HCT116 (cell line): Measurements from ENCODE around the gene CS. TPM values are rescaled to one million over a fixed set of nuclear protein-coding genes. Genes with fewer than 3 reads are reported as not detected.
A peak's percentile ranks its signal among the peaks of the same experiment; 100 is the strongest.

Experiments used
- ATAC-seq: fragments of 200-7000 bp; cut with Tn5 transposase; 2 replicates; pipeline ENCODE4 v1.9.1; 2020; ENCODE audit warnings: mild to moderate bottlenecking, moderate library complexity
- BruUV-seq: library from RNA; stranded (reverse); fragments of 400-500 nt; replicated peaks from 2 replicates; lab custom pipeline; 2021; lab: Mats Ljungman, UMichigan
- CTCF ChIA-PET: fragments of 300-600 bp; sonication (Branson Sonifier 250); formaldehyde crosslinking; loops from one replicate; lab custom pipeline; 2021; ENCODE audit warnings: antibody characterized with exemption; lab: Charles Lee
- POLR2A ChIA-PET: fragments of 300-600, 350-600 bp; sonication (Branson Sonifier 250); formaldehyde crosslinking; loops from one replicate; lab custom pipeline; 2021; ENCODE audit warnings: antibody characterized with exemption; lab: Charles Lee
- RAD21 ChIA-PET, 2 experiments: fragments of 300-600 bp; sonication (Branson Sonifier 250); formaldehyde crosslinking; loops; one replicate each; lab custom pipeline; 2023; ENCODE audit warnings: low total read pairs in 2 of 2; ENCODE audit not compliant: uncharacterized antibody in 2 of 2, unreplicated experiment in 2 of 2, low non-redundant PET in 1 of 2; lab: Charles Lee
- DNase-seq: peaks from one replicate; pipeline ENCODE4 v3.0.0-alpha.2; 2010; ENCODE audit warnings: low read depth, low spot score
- H2AFZ ChIP-seq: fragments of 200-600 bp; shearing (Covaris generic), sonication (generic); 2 replicates; pipeline ENCODE4 v1.6.1; 2017; ENCODE audit warnings: low read depth, mixed run types, mixed read lengths, antibody characterized with exemption, low read length; ENCODE audit not compliant: poor library complexity, severe bottlenecking
- H3K27ac ChIP-seq: 2 replicates; pipeline ENCODE4 v1.5.1; 2012; ENCODE audit warnings: low read depth, low read length
- H3K27me3 ChIP-seq: fragments of 200-600 bp; sonication (generic); 2 replicates; pipeline ENCODE4 v1.6.1; 2016; ENCODE audit warnings: mixed run types, low read length, mixed read lengths; ENCODE audit not compliant: insufficient read depth
- H3K36me3 ChIP-seq, 2 experiments: fragments of 200-500 bp in 1 of 2; fragments of 200-600 bp in 1 of 2; sonication (Bioruptor generic) in 1 of 2; sonication (generic) in 1 of 2; 2 replicates each; pipeline versions ENCODE4 v1.5.1 to v1.6.1; 2014 to 2016; ENCODE audit warnings: low read length in 2 of 2, inconsistent platforms in 1 of 2, mixed read lengths in 1 of 2, mixed run types in 1 of 2; ENCODE audit not compliant: insufficient read depth in 2 of 2, control insufficient read depth in 1 of 2
- H3K4me1 ChIP-seq, 2 experiments: fragments of 200-600 bp in 1 of 2; sonication (generic) in 1 of 2; 2 replicates each; pipeline versions ENCODE4 v1.5.1 to v1.6.1; 2012 to 2017; ENCODE audit warnings: low read length in 2 of 2, inconsistent platforms in 1 of 2, mild to moderate bottlenecking in 1 of 2, mixed read lengths in 1 of 2, mixed run types in 1 of 2, moderate library complexity in 1 of 2; ENCODE audit not compliant: insufficient read depth in 2 of 2, control insufficient read depth in 1 of 2
- H3K4me2 ChIP-seq: fragments of 200-600 bp; sonication (generic); 2 replicates; pipeline ENCODE4 v1.6.1; 2017; ENCODE audit warnings: mixed run types, low read length, mixed read lengths
- H3K4me3 ChIP-seq, 2 experiments: fragments of 200-600 bp in 1 of 2; sonication (generic) in 1 of 2; replicated peaks in 1 of 2; 2 replicates each; pipeline ENCODE4 v1.5.1; 2011 to 2016; ENCODE audit warnings: low read length in 2 of 2, control low read depth in 1 of 2, low read depth in 1 of 2, mild to moderate bottlenecking in 1 of 2, mixed read lengths in 1 of 2, mixed run types in 1 of 2
- H3K79me2 ChIP-seq: fragments of 200-600 bp; sonication (generic); 2 replicates; pipeline ENCODE4 v1.6.1; 2017; ENCODE audit warnings: mild to moderate bottlenecking, mixed run types, low read length, moderate library complexity, mixed read lengths; ENCODE audit not compliant: insufficient read depth
- H3K9ac ChIP-seq: fragments of 200-600 bp; sonication (generic); 2 replicates; pipeline ENCODE4 v1.6.1; 2016; ENCODE audit warnings: low read length, mixed read lengths
- H3K9me2 ChIP-seq: fragments of 200-600 bp; sonication (generic), shearing (Covaris generic); 2 replicates; pipeline ENCODE4 v1.6.1; 2017; ENCODE audit warnings: mixed run types, mild to moderate bottlenecking, moderate library complexity; ENCODE audit not compliant: insufficient read depth
- H3K9me3 ChIP-seq, 2 experiments: fragments of 200-500 bp in 1 of 2; fragments of 200-600 bp in 1 of 2; sonication (Bioruptor generic) in 1 of 2; sonication (generic) in 1 of 2; 2 replicates each; pipeline ENCODE4 v1.6.1; 2014 to 2017; ENCODE audit warnings: low read length in 2 of 2, mixed read lengths in 2 of 2, inconsistent platforms in 1 of 2, low read depth in 1 of 2, mild to moderate bottlenecking in 1 of 2, mixed run types in 1 of 2, moderate library complexity in 1 of 2; ENCODE audit not compliant: control insufficient read depth in 1 of 2, insufficient read depth in 1 of 2
- H4K20me1 ChIP-seq: fragments of 200-600 bp; sonication (generic), shearing (Covaris generic); 2 replicates; pipeline ENCODE4 v1.6.1; 2017; ENCODE audit warnings: mixed run types, mild to moderate bottlenecking, moderate library complexity; ENCODE audit not compliant: insufficient read depth
- CBX3 ChIP-seq: IDR thresholded peaks from 2 replicates; pipeline ENCODE4 v1.6.1; 2012; ENCODE audit warnings: low read depth
- EGR1 ChIP-seq: IDR thresholded peaks from 2 replicates; pipeline ENCODE4 v1.6.1; 2012; ENCODE audit warnings: low read depth
- ELF1 ChIP-seq: IDR thresholded peaks from 2 replicates; pipeline ENCODE4 v1.6.1; 2012; ENCODE audit warnings: low read depth, borderline replicate concordance
- EZH2phosphoT487 ChIP-seq: fragments of 200-600 bp; IDR thresholded peaks from 2 replicates; pipeline ENCODE4 v1.6.1; 2018; ENCODE audit warnings: antibody characterized with exemption, borderline replicate concordance
- MAX ChIP-seq: IDR thresholded peaks from 2 replicates; pipeline ENCODE4 v1.6.1; 2012
- POLR2A ChIP-seq: IDR thresholded peaks from 2 replicates; pipeline ENCODE4 v1.7.0; 2011; ENCODE audit warnings: borderline replicate concordance; ENCODE audit not compliant: insufficient read depth, insufficient read length; ENCODE audit errors: extremely low read depth
- POLR2AphosphoS5 ChIP-seq: IDR thresholded peaks from 2 replicates; pipeline ENCODE4 v1.6.1; 2011; ENCODE audit warnings: mild to moderate bottlenecking, low read depth, low read length, moderate library complexity
- RAD21 ChIP-seq: IDR thresholded peaks from 2 replicates; pipeline ENCODE4 v1.6.1; 2012; ENCODE audit warnings: low read depth, mild to moderate bottlenecking
- SP1 ChIP-seq: IDR thresholded peaks from 2 replicates; pipeline ENCODE4 v1.6.1; 2012; ENCODE audit warnings: low read depth
- TCF7L2 ChIP-seq: IDR thresholded peaks from 2 replicates; pipeline ENCODE4 v1.7.0; 2011; ENCODE audit warnings: borderline replicate concordance, inconsistent platforms; ENCODE audit not compliant: insufficient read depth, insufficient read length; ENCODE audit errors: extremely low read depth
- YY1 ChIP-seq: IDR thresholded peaks from 2 replicates; pipeline ENCODE4 v1.6.1; 2011; ENCODE audit warnings: low read length, low read depth, moderate library complexity, mild to moderate bottlenecking; ENCODE audit not compliant: insufficient replicate concordance; ENCODE audit errors: extremely low read depth
- ZFX ChIP-seq: fragments of 450-650 bp; IDR thresholded peaks from 2 replicates; pipeline ENCODE4 v1.6.1; 2017
- ZNF274 ChIP-seq: fragments of 200-500 bp; sonication (Bioruptor generic); IDR thresholded peaks from 2 replicates; pipeline ENCODE4 v1.6.1; 2014; ENCODE audit warnings: mild to moderate bottlenecking, low read depth, low read length, inconsistent platforms
- intact Hi-C: fragments of 100-400 bp; cut with micrococcal nuclease; formaldehyde crosslinking; loops from 2 replicates; pipeline ENCODE4 v1.10.0; 2022
- total RNA-seq: library from RNA; stranded (reverse); gene quantifications from one replicate; pipeline ENCODE4 v1.2.1, GENCODE V29; 2021; ENCODE audit not compliant: unreplicated experiment
- TF ChIP-seq, protein P1 (sequence below): IDR thresholded peaks from 2 replicates; pipeline ENCODE4 v1.6.1; 2012; ENCODE audit warnings: low read depth
- TF ChIP-seq, protein P2 (sequence below), 3 experiments: fragments of 200-600 bp in 1 of 3; sonication (generic) in 1 of 3; IDR thresholded peaks in 2 of 3; conservative IDR thresholded peaks in 1 of 3; 2 replicates each; pipeline ENCODE4 v1.5.1; 2012 to 2017; ENCODE audit warnings: low read depth in 2 of 3, low read length in 2 of 3, antibody characterized with exemption in 1 of 3, borderline replicate concordance in 1 of 3, control low read depth in 1 of 3, mild to moderate bottlenecking in 1 of 3, mixed read lengths in 1 of 3, mixed run types in 1 of 3, moderate library complexity in 1 of 3; ENCODE audit not compliant: insufficient read depth in 1 of 3
- TF ChIP-seq, protein P3 (sequence below): IDR thresholded peaks from 2 replicates; pipeline ENCODE4 v1.6.1; 2011; ENCODE audit warnings: mild to moderate bottlenecking, low read length, moderate library complexity; ENCODE audit not compliant: insufficient replicate concordance; ENCODE audit errors: extremely low read depth

The CS gene
- total RNA-seq, 1 experiment from 2014 or later, result 270 TPM

DNA sequence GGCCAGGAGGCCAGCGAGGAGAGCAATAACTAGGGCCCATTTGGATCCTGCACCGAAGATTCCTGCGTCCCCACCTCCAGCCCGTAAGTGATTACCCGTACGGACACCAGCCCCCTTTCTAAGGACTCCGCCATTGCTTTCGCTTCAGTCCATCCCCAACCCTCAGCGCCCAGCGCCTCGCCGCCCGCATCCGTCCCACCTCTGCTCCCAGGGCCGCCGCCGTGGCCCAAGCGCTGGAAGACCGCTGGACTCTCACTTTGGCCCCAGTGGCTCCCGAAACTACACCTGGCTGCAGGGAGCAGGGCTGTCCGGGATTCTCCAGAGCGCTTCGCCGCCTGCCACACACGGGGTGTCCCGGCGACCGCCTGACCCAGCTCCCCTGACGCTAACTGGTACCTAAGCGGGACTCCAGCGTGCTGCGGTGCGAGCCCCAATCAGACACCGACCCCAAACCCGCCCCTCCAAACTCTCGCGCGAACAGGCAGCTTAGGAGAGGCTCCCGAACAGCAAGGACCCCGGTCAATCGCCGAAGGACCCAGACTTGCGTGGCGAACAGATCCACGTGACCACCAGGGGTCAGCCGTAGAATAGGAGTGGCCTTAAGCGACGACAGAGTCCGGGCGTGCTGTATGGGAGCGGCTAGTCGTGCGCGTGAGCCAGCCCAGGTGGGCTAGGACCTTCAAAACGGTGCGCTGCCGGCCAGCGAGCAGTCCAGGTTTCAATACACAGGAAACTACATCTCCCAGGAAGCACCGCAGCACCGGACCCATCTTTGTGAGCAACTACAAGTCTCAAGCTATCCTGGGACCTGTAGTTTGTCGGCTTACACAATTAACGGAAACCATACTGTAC, 15.7 kb upstream of the CS start, which contains the start of gene CNPY2:
Gene CNPY2, minus strand, starts transcription at position 367 of the 852 bp plus-strand sequence. CDS start 771 bp downstream, outside the sequence.
- ChIA-PET CTCF (interaction anchor here (0.6 to 2.7 kb wide), 9 partner anchors 17 to 321 kb away, joined by 3 to 17 read pairs (median 5); partner anchors contain the start of genes COQ10A, PAN2 and STAT2), POLR2A (interaction anchor here (0.9 to 1.7 kb wide), 7 partner anchors 17 to 148 kb away, joined by 3 to 15 read pairs (median 4); partner anchors contain the start of genes PAN2, RNF41 and STAT2), RAD21 (interaction anchor here in 1 of 2 experiments (0.9 to 1.5 kb wide), 2 partner anchors 44 to 148 kb away, joined by 3 to 7 read pairs; partner anchors contain the start of gene STAT2)
- Histone ChIP-seq H2AFZ (no peak within 1 kb of the TSS), H3K27ac (peak within 1 kb of the TSS; percentile 79), H3K27me3 (no peaks in the 10 kb centered on the region), H3K9me3 (no peaks in the 10 kb centered on the region), H3K9ac (peak within 1 kb of the TSS; percentile 97), H3K36me3 (peaks cover 6 to 9% of the 10 kb centered on the region in 2 experiments; a peak in 3 of 4 replicates), H4K20me1 (no peaks in the 10 kb centered on the region), H3K79me2 (peaks cover 19% of the 10 kb centered on the region), H3K4me1 (peaks cover 6 to 16% of the 10 kb centered on the region in 2 experiments; a peak in 3 of 4 replicates), H3K4me2 (peak within 1 kb of the TSS; percentile 95), H3K4me3 (peak within 1 kb of the TSS; percentile 95 to 99), H3K9me2 (no peaks in the 10 kb centered on the region)
- ATAC-seq (peak; percentile 92), DNase-seq (peak; percentile 99)
- intact Hi-C loops, result loop anchor here (1.0 to 5.0 kb wide), 2 partner anchors 16 to 146 kb away; partner anchors contain the start of gene CS
- BruUV-seq, result no TSS peak
- TF ChIP-seq, protein P1, sequence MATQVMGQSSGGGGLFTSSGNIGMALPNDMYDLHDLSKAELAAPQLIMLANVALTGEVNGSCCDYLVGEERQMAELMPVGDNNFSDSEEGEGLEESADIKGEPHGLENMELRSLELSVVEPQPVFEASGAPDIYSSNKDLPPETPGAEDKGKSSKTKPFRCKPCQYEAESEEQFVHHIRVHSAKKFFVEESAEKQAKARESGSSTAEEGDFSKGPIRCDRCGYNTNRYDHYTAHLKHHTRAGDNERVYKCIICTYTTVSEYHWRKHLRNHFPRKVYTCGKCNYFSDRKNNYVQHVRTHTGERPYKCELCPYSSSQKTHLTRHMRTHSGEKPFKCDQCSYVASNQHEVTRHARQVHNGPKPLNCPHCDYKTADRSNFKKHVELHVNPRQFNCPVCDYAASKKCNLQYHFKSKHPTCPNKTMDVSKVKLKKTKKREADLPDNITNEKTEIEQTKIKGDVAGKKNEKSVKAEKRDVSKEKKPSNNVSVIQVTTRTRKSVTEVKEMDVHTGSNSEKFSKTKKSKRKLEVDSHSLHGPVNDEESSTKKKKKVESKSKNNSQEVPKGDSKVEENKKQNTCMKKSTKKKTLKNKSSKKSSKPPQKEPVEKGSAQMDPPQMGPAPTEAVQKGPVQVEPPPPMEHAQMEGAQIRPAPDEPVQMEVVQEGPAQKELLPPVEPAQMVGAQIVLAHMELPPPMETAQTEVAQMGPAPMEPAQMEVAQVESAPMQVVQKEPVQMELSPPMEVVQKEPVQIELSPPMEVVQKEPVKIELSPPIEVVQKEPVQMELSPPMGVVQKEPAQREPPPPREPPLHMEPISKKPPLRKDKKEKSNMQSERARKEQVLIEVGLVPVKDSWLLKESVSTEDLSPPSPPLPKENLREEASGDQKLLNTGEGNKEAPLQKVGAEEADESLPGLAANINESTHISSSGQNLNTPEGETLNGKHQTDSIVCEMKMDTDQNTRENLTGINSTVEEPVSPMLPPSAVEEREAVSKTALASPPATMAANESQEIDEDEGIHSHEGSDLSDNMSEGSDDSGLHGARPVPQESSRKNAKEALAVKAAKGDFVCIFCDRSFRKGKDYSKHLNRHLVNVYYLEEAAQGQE, result no peak
- TF ChIP-seq POLR2AphosphoS5, result peak; percentile 87
- TF ChIP-seq ELF1, result no peak
- no peak for TF ChIP-seq CBX3
- peak; percentile 67 for TF ChIP-seq YY1
- TF ChIP-seq, protein P2, sequence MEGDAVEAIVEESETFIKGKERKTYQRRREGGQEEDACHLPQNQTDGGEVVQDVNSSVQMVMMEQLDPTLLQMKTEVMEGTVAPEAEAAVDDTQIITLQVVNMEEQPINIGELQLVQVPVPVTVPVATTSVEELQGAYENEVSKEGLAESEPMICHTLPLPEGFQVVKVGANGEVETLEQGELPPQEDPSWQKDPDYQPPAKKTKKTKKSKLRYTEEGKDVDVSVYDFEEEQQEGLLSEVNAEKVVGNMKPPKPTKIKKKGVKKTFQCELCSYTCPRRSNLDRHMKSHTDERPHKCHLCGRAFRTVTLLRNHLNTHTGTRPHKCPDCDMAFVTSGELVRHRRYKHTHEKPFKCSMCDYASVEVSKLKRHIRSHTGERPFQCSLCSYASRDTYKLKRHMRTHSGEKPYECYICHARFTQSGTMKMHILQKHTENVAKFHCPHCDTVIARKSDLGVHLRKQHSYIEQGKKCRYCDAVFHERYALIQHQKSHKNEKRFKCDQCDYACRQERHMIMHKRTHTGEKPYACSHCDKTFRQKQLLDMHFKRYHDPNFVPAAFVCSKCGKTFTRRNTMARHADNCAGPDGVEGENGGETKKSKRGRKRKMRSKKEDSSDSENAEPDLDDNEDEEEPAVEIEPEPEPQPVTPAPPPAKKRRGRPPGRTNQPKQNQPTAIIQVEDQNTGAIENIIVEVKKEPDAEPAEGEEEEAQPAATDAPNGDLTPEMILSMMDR (IDR thresholded peaks at IDR 0.05 in 2 of 3, conservative IDR thresholded peaks at IDR 0.05 in 1 of 3; ENCODE audit: borderline replicate concordance in 1 of 3, insufficient read depth in 1 of 3, low read depth in 2 of 3, low read length in 2 of 3), result 0 out of 6 replicates have a peak, but pooled peaks of 1 of the 3 experiments have one; percentile 8
- TF ChIP-seq MAX, result peak; percentile 89
- peak; percentile 70 for TF ChIP-seq TCF7L2
- peak; percentile 56; the same call in 1 of the 2 replicates for TF ChIP-seq ZFX
- TF ChIP-seq EGR1, result no peak
- TF ChIP-seq, protein P3, sequence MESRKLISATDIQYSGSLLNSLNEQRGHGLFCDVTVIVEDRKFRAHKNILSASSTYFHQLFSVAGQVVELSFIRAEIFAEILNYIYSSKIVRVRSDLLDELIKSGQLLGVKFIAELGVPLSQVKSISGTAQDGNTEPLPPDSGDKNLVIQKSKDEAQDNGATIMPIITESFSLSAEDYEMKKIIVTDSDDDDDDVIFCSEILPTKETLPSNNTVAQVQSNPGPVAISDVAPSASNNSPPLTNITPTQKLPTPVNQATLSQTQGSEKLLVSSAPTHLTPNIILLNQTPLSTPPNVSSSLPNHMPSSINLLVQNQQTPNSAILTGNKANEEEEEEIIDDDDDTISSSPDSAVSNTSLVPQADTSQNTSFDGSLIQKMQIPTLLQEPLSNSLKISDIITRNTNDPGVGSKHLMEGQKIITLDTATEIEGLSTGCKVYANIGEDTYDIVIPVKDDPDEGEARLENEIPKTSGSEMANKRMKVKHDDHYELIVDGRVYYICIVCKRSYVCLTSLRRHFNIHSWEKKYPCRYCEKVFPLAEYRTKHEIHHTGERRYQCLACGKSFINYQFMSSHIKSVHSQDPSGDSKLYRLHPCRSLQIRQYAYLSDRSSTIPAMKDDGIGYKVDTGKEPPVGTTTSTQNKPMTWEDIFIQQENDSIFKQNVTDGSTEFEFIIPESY, result peak; percentile 94
- peak; percentile 45 for TF ChIP-seq POLR2A
- peak; percentile 33; the same call in 1 of the 2 replicates for TF ChIP-seq SP1
- peak; percentile 67 for TF ChIP-seq RAD21
- no peak for TF ChIP-seq EZH2phosphoT487
- TF ChIP-seq ZNF274, result no peak
